Heart left ventricle (tissue), 13 donors: Measurements from ENCODE around the gene FILIP1.

Experiments
- POLR2A ChIP-seq, 2 donors: fragments of 450-650 bp; IDR thresholded peaks; one replicate each; pipeline ENCODE4 v1.6.1; 2017; ENCODE audit warnings: antibody characterized with exemption in 2 of 2, mild to moderate bottlenecking in 2 of 2, moderate library complexity in 2 of 2
- TF ChIP-seq, protein P1 (sequence below), 12 donors: fragments of 200-600 bp; sonication (generic) in 4 of 12; IDR thresholded peaks; one replicate each; pipeline versions ENCODE4 v1.5.0 to v1.8.0; 2018 to 2022; ENCODE audit warnings: antibody characterized with exemption in 12 of 12, mild to moderate bottlenecking in 5 of 12
- donor health status: ischemic (EF 13 %, LVEDD 7.1; RV severe dilation, severe dysfunction).
- donor health status: DM: no; HTN: yes; CAD: no.
- donor health status: DM: no; HTN: no; CAD: no.
- donor health status: ischemic (EF 25% LVEDD 6.9; RV normal size, moderate dysfunction).
- donor health status: ischemic (EF 25% LVEDD 5.7; RV mildly dilated, moderate dysfunction).
- donor health status: ischemic (EF 35%, LVEDD 5.7; RV mildly dilated, moderate dysfunction).
- donor health status: nonischemic (EF 11% LVEDD 7.7; RV severe dilation, severe dysfunction).
- donor health status: DM: yes; HTN: yes; CAD: no.
- donor health status: PGD.
- donor health status: ischemic (EF 29% LVEDD 5.4; RV normal size, mild dysfunction).
- donor health status: nonischemic (EF 23%, LVEDD 6.1; RV moderate dilation, normal function).

DNA sequence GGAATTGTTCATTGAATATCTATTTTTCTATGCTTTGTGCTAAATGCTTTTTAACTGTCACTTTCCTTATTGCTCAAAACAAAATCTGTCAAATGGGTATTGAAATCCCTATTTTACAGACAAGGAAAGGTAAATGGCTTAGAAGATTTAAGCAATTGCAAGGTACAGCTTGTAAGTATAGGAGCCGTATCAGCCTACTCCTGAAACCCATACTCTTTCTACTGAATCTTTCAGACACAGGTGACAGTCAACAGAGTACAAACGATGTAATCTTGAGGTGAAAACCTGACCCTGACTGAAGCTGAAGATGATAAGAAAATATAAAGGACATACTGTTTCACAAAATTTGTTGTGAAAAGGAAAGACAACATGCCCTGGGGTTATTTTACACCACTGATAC lies 243.0 kb downstream of the FILIP1 start:
- TF ChIP-seq, protein P1, sequence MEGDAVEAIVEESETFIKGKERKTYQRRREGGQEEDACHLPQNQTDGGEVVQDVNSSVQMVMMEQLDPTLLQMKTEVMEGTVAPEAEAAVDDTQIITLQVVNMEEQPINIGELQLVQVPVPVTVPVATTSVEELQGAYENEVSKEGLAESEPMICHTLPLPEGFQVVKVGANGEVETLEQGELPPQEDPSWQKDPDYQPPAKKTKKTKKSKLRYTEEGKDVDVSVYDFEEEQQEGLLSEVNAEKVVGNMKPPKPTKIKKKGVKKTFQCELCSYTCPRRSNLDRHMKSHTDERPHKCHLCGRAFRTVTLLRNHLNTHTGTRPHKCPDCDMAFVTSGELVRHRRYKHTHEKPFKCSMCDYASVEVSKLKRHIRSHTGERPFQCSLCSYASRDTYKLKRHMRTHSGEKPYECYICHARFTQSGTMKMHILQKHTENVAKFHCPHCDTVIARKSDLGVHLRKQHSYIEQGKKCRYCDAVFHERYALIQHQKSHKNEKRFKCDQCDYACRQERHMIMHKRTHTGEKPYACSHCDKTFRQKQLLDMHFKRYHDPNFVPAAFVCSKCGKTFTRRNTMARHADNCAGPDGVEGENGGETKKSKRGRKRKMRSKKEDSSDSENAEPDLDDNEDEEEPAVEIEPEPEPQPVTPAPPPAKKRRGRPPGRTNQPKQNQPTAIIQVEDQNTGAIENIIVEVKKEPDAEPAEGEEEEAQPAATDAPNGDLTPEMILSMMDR (IDR thresholded peaks at IDR 0.05), result no peak
- TF ChIP-seq POLR2A (IDR thresholded peaks at IDR 0.05), result no peak
